ENCODE data around the gene CACYBP. TPM values are rescaled to one million over a fixed set of nuclear protein-coding genes. Genes with fewer than 3 reads are reported as not detected.

CACYBP gene
- total and polyA plus RNA-seq, 2 of the 13 experiments (the other 11 are each of a cell fraction or from before 2014, with no cell fraction given) = 18.4 to 183 TPM

DNA sequence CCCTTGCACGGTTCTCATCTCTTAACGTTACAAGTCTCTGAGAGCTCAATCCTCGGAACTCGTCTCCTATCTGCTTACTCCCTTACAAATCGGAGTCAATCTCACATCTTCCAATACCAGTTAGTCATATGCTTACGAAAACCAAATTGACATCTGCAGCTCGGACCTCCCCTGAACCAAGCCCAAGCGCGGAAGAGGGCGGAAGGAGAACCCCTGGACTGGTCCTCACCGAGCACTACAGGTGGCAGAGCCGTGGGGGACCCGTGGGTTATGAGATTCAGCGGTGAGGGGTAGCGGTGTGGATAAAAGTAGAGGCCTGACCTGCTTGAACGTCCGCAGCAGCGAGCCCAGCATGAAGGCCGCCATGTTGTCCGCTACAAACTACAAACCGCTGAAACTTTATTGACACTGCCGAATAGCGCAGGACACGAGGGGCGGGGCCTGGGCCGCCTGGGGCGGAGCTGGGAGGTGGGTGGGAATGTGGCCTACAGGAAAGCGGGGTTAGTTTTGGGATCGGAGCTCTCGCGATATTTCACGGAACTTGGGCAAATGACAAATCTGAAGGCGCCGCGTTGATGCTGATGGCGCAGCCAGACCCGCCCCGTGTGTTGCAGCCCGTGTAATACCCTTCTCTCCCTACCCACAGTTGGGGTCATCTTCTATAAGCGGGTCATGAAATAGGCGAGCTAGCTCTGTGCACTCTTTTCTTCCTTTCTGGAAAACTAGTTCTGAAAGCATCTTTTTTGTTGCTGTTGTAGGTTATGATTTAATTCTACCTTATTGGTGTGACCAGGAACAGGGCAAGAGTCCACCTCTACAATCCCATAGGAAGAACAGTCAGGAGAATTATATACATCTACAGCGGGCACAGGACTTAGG, 23.5 kb downstream of the CACYBP start, which contains the start of gene MRPS14 (continued):
- no peak for TF ChIP-seq ZFP62 (CRISPR knock-in tag; IDR thresholded peaks at IDR 0.05)
- peak; percentile 90 for TF ChIP-seq THAP11 (CRISPR knock-in tag; IDR thresholded peaks at IDR 0.05)
- no peak for TF ChIP-seq ZBTB39 (CRISPR knock-in tag; IDR thresholded peaks at IDR 0.05)
- TF ChIP-seq FOXJ3 (CRISPR knock-in tag; IDR thresholded peaks at IDR 0.05; ENCODE audit: borderline replicate concordance) = peak; percentile 58; the same call in 1 of the 2 replicates
- TF ChIP-seq, protein P1, sequence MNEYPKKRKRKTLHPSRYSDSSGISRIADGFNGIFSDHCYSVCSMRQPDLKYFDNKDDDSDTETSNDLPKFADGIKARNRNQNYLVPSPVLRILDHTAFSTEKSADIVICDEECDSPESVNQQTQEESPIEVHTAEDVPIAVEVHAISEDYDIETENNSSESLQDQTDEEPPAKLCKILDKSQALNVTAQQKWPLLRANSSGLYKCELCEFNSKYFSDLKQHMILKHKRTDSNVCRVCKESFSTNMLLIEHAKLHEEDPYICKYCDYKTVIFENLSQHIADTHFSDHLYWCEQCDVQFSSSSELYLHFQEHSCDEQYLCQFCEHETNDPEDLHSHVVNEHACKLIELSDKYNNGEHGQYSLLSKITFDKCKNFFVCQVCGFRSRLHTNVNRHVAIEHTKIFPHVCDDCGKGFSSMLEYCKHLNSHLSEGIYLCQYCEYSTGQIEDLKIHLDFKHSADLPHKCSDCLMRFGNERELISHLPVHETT (CRISPR knock-in tag; conservative IDR thresholded peaks at IDR 0.05) = peak; percentile 60; the same call in 1 of the 2 replicates
- TF ChIP-seq, protein P2, sequence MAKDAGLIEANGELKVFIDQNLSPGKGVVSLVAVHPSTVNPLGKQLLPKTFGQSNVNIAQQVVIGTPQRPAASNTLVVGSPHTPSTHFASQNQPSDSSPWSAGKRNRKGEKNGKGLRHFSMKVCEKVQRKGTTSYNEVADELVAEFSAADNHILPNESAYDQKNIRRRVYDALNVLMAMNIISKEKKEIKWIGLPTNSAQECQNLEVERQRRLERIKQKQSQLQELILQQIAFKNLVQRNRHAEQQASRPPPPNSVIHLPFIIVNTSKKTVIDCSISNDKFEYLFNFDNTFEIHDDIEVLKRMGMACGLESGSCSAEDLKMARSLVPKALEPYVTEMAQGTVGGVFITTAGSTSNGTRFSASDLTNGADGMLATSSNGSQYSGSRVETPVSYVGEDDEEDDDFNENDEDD (CRISPR knock-in tag; IDR thresholded peaks at IDR 0.05; ENCODE audit: borderline replicate concordance) = peak; percentile 47; the same call in 1 of the 2 replicates
- no peak for TF ChIP-seq ZNF234 (CRISPR knock-in tag; conservative IDR thresholded peaks at IDR 0.05)
- TF ChIP-seq ZNF547 (CRISPR knock-in tag; IDR thresholded peaks at IDR 0.05) = no peak
- no peak for TF ChIP-seq ZFP36L2 (CRISPR knock-in tag; IDR thresholded peaks at IDR 0.05)
- TF ChIP-seq IRX3 (CRISPR knock-in tag; IDR thresholded peaks at IDR 0.05; ENCODE audit: borderline replicate concordance, low read depth) = 0 out of 2 replicates have a peak, but pooled peaks have one; percentile 65
- TF ChIP-seq CBFB (CRISPR knock-in tag; IDR thresholded peaks at IDR 0.05) = peak; percentile 93
- no peak for TF ChIP-seq U2AF2 (IDR thresholded peaks at IDR 0.05; ENCODE audit: low read depth, low read length)
- TF ChIP-seq RFX5 (IDR thresholded peaks at IDR 0.05; ENCODE audit: low read depth, low read length) = no peak
- TF ChIP-seq ZNF569 (CRISPR knock-in tag; IDR thresholded peaks at IDR 0.05; ENCODE audit: borderline replicate concordance) = no peak
- no peak for TF ChIP-seq ZNF337 (CRISPR knock-in tag; IDR thresholded peaks at IDR 0.05; ENCODE audit: borderline replicate concordance, low read depth)
- no peak for TF ChIP-seq REXO4 (CRISPR knock-in tag; IDR thresholded peaks at IDR 0.05; ENCODE audit: borderline replicate concordance)
- no peak for TF ChIP-seq ZNF12 (CRISPR knock-in tag; IDR thresholded peaks at IDR 0.05)
- no peak for TF ChIP-seq TRAFD1 (CRISPR knock-in tag; IDR thresholded peaks at IDR 0.05; ENCODE audit: borderline replicate concordance)
- TF ChIP-seq, protein P3, sequence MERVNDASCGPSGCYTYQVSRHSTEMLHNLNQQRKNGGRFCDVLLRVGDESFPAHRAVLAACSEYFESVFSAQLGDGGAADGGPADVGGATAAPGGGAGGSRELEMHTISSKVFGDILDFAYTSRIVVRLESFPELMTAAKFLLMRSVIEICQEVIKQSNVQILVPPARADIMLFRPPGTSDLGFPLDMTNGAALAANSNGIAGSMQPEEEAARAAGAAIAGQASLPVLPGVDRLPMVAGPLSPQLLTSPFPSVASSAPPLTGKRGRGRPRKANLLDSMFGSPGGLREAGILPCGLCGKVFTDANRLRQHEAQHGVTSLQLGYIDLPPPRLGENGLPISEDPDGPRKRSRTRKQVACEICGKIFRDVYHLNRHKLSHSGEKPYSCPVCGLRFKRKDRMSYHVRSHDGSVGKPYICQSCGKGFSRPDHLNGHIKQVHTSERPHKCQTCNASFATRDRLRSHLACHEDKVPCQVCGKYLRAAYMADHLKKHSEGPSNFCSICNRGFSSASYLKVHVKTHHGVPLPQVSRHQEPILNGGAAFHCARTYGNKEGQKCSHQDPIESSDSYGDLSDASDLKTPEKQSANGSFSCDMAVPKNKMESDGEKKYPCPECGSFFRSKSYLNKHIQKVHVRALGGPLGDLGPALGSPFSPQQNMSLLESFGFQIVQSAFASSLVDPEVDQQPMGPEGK (CRISPR knock-in tag; IDR thresholded peaks at IDR 0.05) = no peak; the same call in 1 of the 2 replicates
- peak; percentile 72 for TF ChIP-seq ZNF614 (CRISPR knock-in tag; IDR thresholded peaks at IDR 0.05; ENCODE audit: borderline replicate concordance)
- no peak for TF ChIP-seq NFKBIZ (CRISPR knock-in tag; IDR thresholded peaks at IDR 0.05)

Data from HepG2 (cell line).